HG03442 (cell line): Measurements from ENCODE around the gene CUL7.
A peak's percentile ranks its signal among the peaks of the same experiment; 100 is the strongest.

Source experiments
- ATAC-seq: cut with Tn5 transposase; IDR thresholded peaks from one replicate; pipeline ENCODE4 v1.9.1; 2021; ENCODE audit warnings: mild to moderate bottlenecking, moderate library complexity; ENCODE audit not compliant: unreplicated experiment

Gene CUL7

DNA sequence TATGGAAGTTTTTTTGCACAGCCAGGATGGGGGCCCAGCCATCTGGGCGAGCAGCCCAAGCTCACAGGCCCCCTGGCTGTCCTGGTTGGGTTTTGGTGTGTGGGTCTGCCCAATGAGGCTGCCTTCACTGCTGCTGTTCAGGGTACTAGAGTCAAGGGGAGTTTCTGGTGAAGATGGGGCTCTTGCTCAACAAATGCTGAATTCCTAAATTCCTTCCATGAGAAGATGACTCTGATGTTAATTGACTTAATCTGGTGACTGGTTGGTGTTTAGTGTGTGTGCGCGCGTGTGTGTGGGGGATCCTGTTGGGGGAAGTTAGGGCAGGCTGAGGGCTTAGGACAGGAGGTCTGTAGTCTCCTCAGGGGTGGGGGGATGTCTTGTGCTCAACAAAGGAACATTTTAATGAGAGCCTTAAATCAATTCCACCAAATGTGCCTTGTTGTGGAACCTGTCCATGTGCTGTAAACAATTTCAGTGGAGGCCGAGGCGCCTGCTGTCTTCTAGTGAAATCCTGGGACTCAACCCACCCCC is 24.4 kb upstream of the CUL7 start:
- no peak for ATAC-seq

DNA sequence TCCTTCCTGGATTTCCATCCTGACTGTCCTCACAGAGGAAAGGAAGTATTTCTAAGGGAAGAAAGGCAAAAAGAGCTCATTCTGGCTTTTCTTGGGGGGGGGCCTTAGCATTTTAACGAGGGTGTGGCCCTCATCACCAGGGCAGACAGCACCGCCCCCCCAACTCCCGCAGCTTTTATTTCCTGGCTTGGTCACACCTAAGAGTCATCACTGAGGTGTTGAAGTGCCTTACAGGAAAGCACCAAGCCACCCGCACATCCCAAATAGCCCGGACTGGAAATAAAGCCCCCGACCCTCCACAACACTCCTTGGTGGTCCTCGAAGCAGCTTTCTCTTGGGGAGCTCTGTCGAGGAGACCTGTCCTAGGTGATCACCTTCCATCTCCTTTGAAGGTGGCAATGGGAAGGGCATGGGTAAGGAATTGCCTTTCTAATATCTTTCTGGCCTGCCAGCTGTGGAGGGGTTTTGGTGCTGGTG is 23.7 kb upstream of the CUL7 start:
- ATAC-seq = no peak

DNA sequence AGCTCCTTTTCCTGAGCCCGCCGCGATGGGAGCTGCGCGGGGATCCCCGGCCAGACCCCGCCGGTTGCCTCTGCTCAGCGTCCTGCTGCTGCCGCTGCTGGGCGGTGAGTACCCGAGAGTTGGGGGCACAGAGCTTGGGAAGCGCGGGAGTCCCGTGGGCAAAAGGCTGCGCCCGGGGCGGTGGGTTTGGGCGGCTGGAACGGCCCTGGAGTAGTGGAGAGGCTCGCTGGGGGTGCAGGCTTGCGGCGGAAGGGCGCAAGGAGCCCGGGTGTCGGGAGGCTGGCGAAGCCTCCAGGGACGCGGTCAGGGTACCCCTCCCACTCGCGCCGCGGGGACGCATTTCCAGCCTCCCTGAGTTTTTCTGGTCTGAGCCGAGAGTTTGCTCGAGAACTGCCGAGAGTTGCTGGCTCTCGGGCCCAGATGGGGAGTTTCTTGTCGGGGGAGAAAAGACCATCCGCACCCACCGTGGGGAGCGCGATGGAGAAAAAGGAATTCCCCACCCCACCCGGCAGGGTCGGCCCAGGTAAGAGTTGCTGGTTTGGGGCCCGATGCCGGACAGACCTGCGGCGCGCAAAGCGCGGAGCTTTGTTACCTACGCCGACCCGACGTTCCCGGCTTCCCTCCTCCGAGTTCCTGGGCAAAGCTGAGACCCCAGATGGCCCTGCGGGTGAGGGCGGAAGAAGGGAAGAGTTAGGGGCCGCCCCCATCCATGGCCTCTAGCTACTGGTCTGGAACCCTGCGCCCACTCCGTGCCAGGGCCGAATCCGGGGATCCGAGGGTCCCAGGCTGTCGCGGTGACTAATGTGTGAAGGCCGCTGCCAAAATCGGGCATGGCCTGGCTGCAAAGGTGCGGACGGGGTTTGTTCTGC is 23.0 kb upstream of the CUL7 start:
- ATAC-seq = no peak

DNA sequence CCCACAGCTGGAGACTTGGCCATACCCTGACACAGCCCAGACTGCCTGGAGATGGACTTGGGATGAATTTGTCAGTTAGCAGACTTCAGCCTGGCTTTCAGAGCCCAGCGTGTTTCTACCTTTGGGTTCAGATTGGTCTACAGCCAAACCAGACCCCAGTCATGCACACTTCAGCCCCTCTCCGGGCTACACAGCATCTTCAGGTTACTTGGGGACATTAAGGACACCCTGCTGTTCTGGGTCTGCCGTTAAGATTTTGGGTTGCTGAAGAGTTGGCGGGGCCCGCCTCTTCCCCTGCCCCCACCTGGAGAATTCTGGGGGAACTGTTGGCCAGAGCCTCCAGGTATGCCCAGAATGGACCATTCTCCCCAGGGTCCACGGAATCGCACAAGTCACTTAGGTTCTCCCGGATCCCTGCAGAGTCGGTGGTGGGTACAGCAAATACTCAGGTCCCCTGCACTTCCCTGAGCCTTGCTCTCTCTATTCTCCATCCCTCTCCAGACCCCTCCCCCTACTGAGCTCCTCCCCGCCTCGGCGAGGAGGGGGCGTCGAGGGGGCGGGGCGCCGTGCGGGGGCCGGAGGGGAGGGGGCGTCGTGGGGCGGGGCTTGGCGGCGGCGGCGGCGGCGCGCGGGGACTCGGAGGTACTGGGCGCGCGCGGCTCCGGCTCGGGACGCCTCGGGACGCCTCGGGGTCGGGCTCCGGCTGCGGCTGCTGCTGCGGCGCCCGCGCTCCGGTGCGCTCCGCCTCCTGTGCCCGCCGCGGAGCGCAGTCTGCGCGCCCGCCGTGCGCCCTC is 22.2 kb upstream of the CUL7 start, which contains the start of gene PTK7:
PTK7 (plus strand) TSS at position 645 of the 794 bp plus-strand sequence. CDS start 175 bp downstream, outside the sequence.
- no peak for ATAC-seq

DNA sequence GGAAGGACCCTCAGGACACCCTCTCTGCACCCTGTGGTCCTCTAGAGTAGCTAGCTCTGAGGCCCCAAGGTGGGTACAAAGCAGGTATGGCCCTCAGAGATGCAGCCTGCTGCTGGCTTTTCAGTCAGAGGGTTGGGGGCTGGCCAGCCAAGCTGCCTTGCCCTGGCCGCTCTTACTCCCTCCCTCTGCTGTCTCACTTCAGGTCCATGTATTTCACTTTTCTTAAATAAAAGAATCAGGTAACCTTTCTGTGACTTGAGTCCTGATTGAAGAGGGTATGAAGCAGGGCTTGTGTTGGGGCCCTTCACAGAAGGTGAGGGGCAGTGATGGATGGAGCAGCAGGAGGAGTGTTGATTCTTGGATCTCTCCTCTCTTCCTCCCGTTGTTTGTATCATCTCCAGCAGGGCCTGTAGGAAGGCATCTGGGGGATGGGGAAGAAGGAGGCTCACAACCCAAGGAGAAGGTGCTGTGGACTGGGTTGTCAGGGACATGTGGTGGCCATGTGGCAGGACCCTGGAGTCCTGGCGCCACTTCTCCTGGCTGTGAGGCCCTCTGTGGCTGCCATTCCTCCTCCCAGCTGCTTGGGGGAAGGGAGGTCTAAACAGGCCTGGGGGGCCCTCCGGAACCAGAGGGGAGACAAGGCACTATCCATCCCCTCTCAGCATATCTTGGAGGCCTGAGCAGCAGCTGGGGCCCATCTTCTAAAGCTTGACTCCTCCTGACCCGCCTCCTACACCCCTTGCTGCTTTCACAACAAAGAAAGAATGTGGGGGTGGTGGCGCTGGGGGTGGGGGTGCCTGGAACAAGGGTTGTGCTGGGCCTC is 21.4 kb upstream of the CUL7 start:
- ATAC-seq = no peak

DNA sequence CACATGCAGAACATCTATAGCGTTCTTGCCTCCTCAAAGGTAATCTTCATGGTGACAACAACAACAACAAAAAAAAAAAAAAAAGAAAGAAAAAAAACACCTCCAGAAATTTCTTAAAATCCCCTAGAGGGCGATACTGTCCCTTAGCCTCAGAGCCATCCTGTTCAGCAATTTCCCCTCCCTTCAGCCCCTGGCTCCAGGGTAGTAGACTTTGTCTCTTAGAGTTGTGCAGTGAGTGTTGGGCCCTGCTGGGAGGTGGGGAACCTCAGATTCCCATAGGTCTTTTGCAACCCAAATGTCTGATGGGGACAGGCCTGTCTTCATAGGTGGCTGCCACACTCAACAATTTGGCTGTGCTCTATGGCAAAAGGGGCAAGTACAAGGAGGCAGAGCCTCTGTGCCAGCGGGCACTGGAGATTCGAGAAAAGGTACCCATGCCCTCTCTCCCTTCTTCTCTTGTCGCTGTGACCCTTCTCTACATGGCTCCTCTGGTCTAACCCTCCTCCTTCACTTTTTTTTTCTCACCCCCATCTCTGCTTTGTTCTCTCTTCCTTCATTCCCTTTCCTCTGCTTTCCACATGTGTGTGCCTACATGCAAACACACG is 16.5 kb upstream of the CUL7 start:
- ATAC-seq = no peak

DNA sequence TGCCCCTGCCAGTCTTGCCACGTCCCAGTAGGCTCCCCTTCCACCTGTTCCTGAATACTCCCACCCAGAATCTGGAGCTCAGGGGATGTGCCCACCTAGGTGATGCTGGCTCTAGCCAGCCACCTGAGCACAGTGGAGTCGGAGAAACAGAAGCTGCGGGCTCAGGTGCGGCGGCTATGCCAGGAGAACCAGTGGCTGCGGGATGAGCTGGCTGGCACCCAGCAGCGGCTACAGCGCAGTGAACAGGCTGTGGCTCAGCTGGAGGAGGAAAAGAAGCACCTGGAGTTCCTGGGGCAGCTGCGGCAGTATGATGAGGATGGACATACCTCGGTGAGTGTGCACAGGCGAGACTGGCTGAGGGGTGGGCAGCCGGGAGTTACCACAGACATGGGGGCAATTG is 9.2 kb upstream of the CUL7 start:
- no peak for ATAC-seq

DNA sequence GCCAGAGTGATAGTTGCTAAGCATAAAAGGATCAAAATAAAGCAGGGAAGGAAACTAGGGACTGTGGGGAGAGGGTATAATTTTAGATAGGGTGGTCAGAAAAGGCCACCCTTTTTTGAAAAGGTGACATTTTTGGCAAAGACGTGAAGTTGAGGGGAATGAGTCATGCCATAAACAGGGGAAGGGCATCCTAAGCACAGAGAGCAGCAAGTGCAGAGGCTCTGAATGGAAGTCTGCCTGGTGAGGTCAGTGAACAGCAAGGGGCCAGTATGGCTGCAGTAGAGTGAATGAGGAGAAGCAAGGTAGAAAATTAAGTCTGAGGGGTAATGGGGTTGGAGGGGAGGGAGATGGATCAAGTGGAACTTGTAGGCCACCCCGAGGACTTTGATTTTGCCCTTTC is 8.2 kb upstream of the CUL7 start:
- no peak for ATAC-seq

DNA sequence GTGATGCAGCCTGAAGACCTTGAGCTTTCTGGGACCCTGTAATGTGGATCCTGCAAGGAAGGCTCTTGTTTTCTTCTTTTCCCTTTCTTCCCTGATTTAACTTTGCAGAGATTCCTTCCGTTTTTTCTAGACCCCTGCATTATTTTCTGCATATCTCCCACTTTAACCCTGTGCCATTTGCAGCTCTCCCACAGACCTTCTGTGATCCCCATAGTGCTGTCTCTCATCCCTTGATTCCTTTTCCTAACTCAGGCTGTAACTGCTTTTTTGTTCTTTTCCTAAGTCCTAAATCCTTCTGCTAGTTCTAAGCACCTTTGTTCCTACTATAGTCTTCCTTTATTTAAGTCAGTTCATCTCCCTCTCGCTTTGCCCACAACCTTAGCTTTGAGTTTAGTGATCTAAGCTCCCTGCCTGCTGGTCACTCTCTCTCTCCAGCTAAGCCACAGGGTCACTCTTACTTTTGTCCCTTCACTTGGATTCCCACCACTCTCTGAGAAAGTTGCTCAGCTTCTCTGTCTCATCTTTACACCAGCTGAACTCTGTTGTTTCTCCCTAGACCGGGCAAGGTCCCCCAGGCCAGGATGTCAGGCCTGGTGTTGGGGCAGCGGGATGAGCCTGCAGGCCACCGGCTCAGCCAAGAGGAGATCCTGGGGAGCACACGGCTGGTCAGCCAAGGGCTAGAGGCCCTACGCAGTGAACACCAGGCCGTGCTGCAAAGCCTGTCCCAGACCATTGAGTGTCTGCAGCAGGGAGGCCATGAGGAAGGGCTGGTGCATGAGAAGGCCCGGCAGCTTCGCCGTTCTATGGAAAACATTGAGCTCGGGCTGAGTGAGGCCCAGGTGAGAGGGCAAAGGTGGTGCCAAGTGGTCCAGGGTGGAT is 7.3 kb upstream of the CUL7 start:
- no peak for ATAC-seq

DNA sequence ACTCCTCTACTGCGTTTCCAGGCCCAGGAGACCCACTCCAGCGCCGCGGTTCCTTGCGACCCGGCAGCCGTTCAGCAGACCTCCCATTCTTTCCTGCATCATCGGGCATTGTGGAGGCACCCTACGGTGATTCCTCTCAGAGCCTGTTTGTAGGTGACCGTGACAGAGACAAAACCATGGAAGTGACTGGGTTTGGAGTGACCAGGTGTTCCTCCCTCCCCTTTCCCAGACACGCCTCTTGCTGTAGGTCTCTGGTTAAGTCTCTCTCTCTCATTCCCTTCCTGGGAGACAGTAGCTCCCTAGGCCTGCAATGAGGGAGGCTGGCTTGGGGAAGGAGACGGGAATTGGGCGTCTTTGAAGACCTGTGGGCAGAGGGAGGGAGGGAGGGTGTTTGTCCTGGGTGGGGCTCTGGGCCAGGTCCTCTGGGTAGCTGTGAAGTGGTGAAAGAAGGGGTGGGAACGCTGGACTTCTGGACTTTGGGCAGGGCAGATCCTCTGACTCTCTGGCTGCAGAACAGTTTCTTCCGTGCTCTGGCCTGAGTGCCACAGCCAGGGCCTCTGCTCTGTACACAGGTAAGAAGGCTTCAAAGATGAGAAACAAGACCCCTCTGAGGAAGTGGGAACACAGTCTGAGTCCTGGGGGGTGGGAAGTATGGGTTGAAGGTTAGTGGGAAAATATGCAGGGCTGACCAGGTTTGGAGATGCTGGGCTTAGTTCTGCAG is 6.5 kb upstream of the CUL7 start:
- ATAC-seq = no peak

DNA sequence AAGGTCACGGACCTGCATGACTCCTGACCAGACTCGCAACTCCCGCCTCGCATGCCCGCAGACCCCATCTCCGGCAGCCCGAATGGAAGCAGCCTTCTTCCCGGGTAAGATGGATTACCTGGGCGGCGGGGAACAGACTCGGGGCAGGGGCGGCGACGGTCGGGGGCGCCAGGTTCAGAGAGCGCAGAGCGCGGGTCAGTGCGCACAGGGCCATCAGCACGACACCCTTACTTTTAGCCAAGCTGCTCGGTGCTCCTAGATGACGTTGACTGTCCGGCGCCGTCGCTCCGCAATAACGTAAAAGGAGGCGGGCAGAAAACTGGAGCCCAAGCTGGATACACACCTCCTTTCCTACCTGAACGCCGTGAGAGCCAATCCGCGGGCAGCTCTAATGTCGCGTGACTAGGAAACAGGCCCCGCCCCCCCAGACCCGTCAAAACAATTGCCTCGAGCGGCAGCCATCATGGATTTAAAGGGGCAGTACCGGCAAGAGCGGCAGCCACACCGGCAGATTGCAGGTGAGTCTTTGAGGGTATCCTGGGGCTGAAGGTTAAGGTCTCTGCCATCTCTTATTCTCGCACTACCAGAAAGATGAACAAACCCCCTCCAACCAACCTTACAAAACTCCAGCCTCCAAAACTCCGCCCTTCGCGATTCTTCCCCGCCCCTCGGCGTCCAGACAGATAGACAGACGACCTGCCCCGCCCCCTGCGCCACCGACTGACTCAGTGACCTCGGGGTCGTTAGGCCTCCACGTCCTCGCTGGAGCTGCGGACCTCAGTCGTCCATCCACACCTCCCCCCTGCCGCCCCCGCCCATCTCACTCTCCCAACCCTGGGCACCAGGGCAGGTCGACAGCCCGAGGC is 5.8 kb upstream of the CUL7 start, which contains the start of the genes KLC4 and MRPL2:
KLC4 (plus strand) TSS at position 464 of the 866 bp plus-strand sequence. CDS start 1,705 bp downstream, outside the sequence.
MRPL2 (minus strand) TSS at position 267 of the 866 bp plus-strand sequence; CDS start at position 214, 53 bp downstream.
- peak; percentile 85 for ATAC-seq

DNA sequence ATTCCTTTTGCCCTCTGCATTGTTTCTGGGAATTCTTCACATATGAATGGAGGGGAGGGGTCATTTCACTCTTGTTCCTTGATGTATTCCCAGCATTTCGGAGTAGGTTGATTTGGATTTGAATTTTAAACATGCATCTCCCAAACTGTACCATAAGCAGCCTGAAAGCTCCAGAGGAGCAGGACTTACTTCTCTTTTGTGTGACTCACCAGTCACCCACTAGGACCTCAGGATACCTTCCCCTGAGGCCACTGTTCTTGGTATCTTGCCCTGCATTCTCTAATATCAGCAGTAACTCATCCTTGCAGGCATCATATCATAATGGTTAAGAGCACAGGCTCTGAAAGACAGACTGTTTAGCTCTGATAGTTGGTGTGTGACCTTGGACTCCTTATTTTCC is 4.9 kb upstream of the CUL7 start:
- ATAC-seq = no peak

DNA sequence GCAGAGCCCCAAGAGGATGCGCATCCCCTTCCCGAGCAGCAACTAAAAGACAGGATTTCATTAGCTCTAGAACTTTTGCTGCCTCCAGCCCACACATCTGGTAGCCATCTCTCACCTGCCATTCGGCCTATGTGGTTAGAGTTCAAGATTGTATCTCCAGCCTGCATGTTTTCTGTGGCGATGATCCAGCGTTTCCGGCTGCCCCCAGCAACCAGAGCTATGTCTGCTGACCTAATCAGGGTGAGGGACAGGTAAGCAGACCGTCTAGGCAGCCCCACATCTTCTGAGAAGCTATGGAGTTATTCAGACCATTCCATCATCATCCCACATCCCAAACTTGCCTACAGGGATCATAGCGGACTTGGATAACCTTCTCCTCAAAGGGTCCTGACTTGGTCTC is 2.3 kb upstream of the CUL7 start:
- ATAC-seq = no peak

DNA sequence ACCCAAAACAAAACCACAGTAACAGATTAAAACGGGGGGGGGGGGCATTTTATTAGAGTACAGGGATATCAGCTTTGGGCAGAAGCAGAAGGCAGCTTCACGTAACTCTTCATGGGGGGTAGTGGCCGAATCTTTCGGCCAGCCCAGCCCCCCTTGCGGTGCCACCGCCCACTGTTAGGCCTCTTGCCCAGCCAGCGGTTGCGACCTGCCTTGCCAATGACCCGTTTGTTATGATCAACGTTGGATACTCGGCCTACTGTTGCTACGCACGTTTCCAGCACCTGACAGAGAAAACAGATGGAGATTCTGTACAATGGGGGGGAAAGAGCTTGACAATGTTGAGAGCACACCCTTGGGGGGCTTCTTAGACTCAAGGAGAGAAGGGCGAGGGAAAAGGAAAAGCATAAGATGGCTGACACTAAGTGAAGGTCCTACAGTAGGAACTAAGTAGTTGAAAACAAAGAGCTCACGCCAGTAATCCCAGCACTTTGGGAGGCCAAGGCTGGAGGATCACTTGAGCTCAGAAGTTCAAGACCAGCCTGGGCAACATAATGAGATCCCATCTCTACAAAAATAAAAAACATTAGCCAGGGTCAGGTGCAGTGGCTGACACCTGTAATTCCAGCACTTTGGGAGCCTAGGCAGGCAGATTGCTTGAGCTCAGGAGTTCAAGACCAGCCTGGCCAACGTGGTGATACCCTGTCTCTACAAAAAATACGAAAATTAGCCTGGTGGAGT is 724 bp upstream of the CUL7 start:
- no peak for ATAC-seq

DNA sequence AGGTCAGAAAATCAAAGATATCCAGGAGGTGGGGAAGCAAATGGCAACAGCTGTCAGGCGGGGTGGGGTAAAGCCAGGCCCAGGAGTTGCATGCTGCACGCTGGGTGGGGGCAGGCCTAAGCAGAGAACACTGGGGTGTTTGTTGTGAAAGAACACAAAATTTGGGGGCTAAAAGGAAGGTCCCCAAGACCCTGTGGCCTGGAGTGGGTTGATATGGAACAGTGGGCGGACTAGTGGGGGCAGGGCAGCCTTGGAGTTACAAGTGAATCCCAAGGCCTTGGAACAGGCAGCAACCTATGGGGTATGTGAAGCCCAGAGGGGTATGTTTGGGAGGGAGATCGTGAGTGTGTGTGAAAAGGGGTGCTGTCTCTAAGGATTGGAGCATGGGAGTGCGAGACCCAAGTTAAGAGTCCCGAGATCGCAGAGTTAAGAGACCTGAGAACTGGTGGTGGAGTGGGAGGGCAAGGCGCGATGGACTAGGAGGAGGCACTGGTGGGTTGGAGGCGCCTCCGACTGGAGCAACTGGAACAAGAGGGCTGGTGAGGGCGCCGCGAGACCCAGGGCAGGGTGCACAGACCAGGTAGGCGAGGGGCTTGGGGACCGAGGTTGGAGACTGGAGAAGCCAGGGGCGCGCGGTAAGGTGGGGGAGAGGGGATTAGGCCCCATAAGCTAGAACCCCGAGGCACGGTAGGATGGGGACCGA is 658 bp downstream of the CUL7 start:
- ATAC-seq = peak; percentile 3

DNA sequence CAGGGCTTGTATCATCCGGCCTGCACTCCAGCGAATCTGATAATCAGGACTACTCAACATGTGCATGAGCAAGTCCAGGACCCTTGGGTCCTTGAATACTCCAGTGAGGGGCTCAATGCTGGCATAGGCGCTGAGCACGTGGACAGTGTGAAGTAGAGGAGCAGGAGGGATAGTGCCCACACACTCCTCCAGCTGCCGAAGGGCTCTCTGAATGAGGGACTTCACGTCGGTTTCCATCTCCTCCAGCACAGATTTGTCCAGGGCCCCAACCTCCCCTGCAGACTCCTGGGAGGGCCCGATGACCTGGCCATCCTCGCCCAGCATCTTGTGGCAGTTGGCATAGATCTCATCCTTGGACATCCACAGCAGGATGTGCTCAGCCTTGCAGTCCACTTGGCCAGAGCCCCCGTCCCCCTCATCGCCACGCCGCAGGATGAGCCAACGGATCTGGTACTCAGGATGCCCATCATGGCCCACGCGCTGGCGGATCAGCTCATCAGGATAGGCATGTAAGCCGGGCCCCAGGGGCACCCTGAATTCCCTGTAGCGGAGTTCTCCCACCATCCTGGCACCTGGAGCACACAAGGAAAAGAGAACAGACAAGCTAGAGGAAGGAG is 1.3 kb downstream of the CUL7 start:
- no peak for ATAC-seq
